Smooth muscle cell (in vitro differentiated cells): ENCODE measurements around the gene OR8H1. TPM values are rescaled to one million over a fixed set of nuclear protein-coding genes. Genes with fewer than 3 reads are reported as not detected.

Experiments
- DNase-seq: peaks from one replicate; lab custom pipeline; 2025; ENCODE audit not compliant: unreplicated experiment; lab: John Stamatoyannopoulos, UW
- H2AFZ ChIP-seq: fragments of 200-600 bp; sonication (generic); 2 replicates; pipeline ENCODE4 v1.6.0; 2016; ENCODE audit warnings: antibody characterized with exemption, low read depth, mild to moderate bottlenecking
- H3F3A ChIP-seq: fragments of 200-600 bp; sonication (generic); 2 replicates; pipeline ENCODE4 v1.6.0; 2017; ENCODE audit warnings: antibody characterized with exemption, low read depth
- H3K27ac ChIP-seq: fragments of 200-600 bp; sonication (generic); 2 replicates; pipeline ENCODE4 v1.5.1; 2016; ENCODE audit warnings: low read depth, mild to moderate bottlenecking
- H3K27me3 ChIP-seq: fragments of 200-600 bp; sonication (generic); 2 replicates; pipeline ENCODE4 v1.6.1; 2016; ENCODE audit warnings: low read depth, mild to moderate bottlenecking
- H3K36me3 ChIP-seq: fragments of 200-600 bp; sonication (generic); 2 replicates; pipeline ENCODE4 v1.5.1; 2016; ENCODE audit warnings: low read depth
- H3K4me1 ChIP-seq: fragments of 200-600 bp; sonication (generic); 2 replicates; pipeline ENCODE4 v1.5.1; 2016; ENCODE audit warnings: low read depth
- H3K4me2 ChIP-seq: fragments of 200-600 bp; sonication (generic); 2 replicates; pipeline ENCODE4 v1.6.0; 2016; ENCODE audit warnings: mild to moderate bottlenecking
- H3K4me3 ChIP-seq: fragments of 200-600 bp; sonication (generic); 2 replicates; pipeline ENCODE4 v1.5.1; 2016; ENCODE audit warnings: mild to moderate bottlenecking
- H3K79me2 ChIP-seq: fragments of 200-600 bp; sonication (generic); 2 replicates; pipeline ENCODE4 v1.6.0; 2016; ENCODE audit warnings: low read depth, mild to moderate bottlenecking
- H3K9ac ChIP-seq: fragments of 200-600 bp; sonication (generic); 2 replicates; pipeline ENCODE4 v1.6.0; 2016; ENCODE audit warnings: low read depth
- H3K9me3 ChIP-seq: fragments of 200-600 bp; sonication (generic); replicated peaks from 2 replicates; pipeline ENCODE4 v1.5.1; 2016; ENCODE audit warnings: low read depth
- H4K20me1 ChIP-seq: fragments of 200-600 bp; sonication (generic); 2 replicates; pipeline ENCODE4 v1.6.0; 2016; ENCODE audit warnings: low read depth
- WGBS: methylation state at CpG from one replicate; pipeline ENCODE4 v1.1.7; 2016; ENCODE audit warnings: low lambda C conversion rate; 5-methylcytosine and 5-hydroxymethylcytosine counted together
- polyA plus RNA-seq: library from polyadenylated mRNA; unstranded; fragments of >200 nt; fragmentation: Nextera tagmentation; extraction: Ambion mirVana; gene quantifications from 2 replicates; pipeline ENCODE4 v1.2.1, GENCODE V29; 2016
- total RNA-seq: library from RNA; depleted of rRNA; stranded (reverse); fragments of >200 nt; gene quantifications from 2 replicates; pipeline ENCODE4 v1.2.3, GENCODE V29; 2014
- TF ChIP-seq, protein P1 (sequence below): fragments of 200-600 bp; sonication (generic); IDR thresholded peaks from 2 replicates; pipeline ENCODE4 v1.5.1; 2017; ENCODE audit warnings: borderline replicate concordance, mild to moderate bottlenecking, antibody characterized with exemption; ENCODE audit not compliant: insufficient read depth, poor library complexity, severe bottlenecking

Gene OR8H1, protein sequence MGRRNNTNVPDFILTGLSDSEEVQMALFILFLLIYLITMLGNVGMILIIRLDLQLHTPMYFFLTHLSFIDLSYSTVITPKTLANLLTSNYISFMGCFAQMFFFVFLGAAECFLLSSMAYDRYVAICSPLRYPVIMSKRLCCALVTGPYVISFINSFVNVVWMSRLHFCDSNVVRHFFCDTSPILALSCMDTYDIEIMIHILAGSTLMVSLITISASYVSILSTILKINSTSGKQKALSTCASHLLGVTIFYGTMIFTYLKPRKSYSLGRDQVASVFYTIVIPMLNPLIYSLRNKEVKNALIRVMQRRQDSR
- not detected in 2 replicates for total RNA-seq
- not detected in 2 replicates for polyA plus RNA-seq

DNA sequence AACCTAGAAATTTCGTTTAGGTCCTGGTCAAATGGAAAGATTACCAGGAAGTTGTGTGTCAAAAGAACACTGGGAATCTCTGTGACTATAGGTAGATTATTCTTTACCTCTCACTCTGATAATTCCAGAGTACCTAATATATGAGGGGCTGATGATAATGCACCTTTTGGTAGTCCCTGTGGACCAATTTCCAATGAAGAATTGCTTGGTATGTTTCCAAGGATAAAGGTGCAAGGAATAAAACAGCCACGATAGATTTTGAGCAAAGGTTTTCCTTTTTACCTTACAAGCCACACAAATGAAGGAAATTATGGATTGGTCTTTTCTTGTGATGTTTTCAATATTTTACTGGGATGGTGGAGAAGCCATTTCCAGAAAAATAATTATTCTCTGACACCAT lies at the start of gene OR8H1:
Gene OR8H1, minus strand, starts transcription at position 101 of the 400 bp plus-strand sequence. CDS start 1,192 bp downstream, outside the sequence.
- WGBS: 77% methylated on average over 2 of the region's 2 CpGs
- Histone ChIP-seq H3K27ac (no peak within 1 kb of the TSS), H4K20me1 (no peaks in the 10 kb centered on the region), H3K4me3 (no peak within 1 kb of the TSS), H3K27me3 (no peaks in the 10 kb centered on the region), H3F3A (no peaks in the 10 kb centered on the region), H2AFZ (no peak within 1 kb of the TSS), H3K9ac (no peak within 1 kb of the TSS), H3K4me1 (no peaks in the 10 kb centered on the region), H3K36me3 (no peaks in the 10 kb centered on the region), H3K4me2 (no peak within 1 kb of the TSS), H3K9me3 (no peaks in the 10 kb centered on the region), H3K79me2 (no peaks in the 10 kb centered on the region)
- TF ChIP-seq, protein P1, sequence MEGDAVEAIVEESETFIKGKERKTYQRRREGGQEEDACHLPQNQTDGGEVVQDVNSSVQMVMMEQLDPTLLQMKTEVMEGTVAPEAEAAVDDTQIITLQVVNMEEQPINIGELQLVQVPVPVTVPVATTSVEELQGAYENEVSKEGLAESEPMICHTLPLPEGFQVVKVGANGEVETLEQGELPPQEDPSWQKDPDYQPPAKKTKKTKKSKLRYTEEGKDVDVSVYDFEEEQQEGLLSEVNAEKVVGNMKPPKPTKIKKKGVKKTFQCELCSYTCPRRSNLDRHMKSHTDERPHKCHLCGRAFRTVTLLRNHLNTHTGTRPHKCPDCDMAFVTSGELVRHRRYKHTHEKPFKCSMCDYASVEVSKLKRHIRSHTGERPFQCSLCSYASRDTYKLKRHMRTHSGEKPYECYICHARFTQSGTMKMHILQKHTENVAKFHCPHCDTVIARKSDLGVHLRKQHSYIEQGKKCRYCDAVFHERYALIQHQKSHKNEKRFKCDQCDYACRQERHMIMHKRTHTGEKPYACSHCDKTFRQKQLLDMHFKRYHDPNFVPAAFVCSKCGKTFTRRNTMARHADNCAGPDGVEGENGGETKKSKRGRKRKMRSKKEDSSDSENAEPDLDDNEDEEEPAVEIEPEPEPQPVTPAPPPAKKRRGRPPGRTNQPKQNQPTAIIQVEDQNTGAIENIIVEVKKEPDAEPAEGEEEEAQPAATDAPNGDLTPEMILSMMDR: no peak
- no peak for DNase-seq

GRCh38 chr11:56340289-56340688 lies 48.2 kb upstream of the OR8H1 start:
- Histone ChIP-seq H3K27ac (no peak overlapping the region), H3F3A (no peaks in the 10 kb centered on the region), H3K27me3 (no peaks in the 10 kb centered on the region), H3K79me2 (no peaks in the 10 kb centered on the region), H3K9ac (no peak overlapping the region), H3K4me1 (no peaks in the 10 kb centered on the region), H3K36me3 (no peaks in the 10 kb centered on the region), H3K9me3 (no peaks in the 10 kb centered on the region), H4K20me1 (no peaks in the 10 kb centered on the region), H3K4me2 (no peak overlapping the region), H2AFZ (no peak overlapping the region), H3K4me3 (no peak overlapping the region)
- DNase-seq: no peak
- TF ChIP-seq, protein P1: no peak

- Histone ChIP-seq H3K9me3 (no peaks in the 10 kb centered on the region), H2AFZ (peak overlapping the region; percentile 77), H3K79me2 (no peaks in the 10 kb centered on the region), H3K4me1 (no peaks in the 10 kb centered on the region), H3K36me3 (no peaks in the 10 kb centered on the region), H3K4me3 (no peak overlapping the region), H3K27me3 (no peaks in the 10 kb centered on the region), H3K9ac (no peak overlapping the region), H3K27ac (no peak overlapping the region), H4K20me1 (no peaks in the 10 kb centered on the region), H3K4me2 (peak overlapping the region; percentile 53), H3F3A (no peaks in the 10 kb centered on the region)
- WGBS: 42% methylated on average over 3 of the region's 3 CpGs
- TF ChIP-seq, protein P1: no peak
- DNase-seq: no peak
Measured at GRCh38 chr11:56333156-56333555, 41.1 kb upstream of the OR8H1 start.
